SK-N-MC (cell line): ENCODE results near the gene HM13.
"Not testable (repeated sequence)": the region's sequence is repeated elsewhere in the genome, so short reads cannot be mapped to it uniquely, and the experiment has no call there.

Experiments
- EZH2 ChIP-seq: fragments of 200-600 bp; sonication (generic); IDR thresholded peaks from one replicate; pipeline ENCODE4 v1.6.1; 2017; ENCODE audit warnings: antibody characterized with exemption
- POLR2AphosphoS5 ChIP-seq: IDR thresholded peaks from 2 replicates; pipeline ENCODE4 v1.6.1; 2012; ENCODE audit warnings: mild to moderate bottlenecking, low read depth, low read length, borderline replicate concordance

DNA sequence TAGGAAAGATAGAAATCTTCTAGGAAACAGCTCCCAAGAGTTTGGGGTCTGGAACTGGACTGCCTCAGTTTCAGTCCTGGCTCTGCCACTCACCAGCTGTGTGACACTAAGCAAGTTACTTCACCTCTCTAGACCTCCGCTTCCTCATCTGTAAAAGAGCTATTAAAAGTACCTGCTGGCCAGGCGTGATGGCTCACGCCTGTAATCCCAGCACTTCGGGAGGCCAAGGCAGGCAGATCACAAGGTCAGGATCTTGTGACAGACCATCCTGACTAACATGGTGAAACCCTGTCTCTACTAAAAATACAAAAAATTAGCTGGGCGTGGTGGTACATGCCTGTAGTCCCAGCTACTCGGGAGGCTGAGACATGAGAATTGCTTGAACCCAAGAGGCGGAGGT is 7.0 kb downstream of the HM13 start:
- not testable (repeated sequence) for TF ChIP-seq POLR2AphosphoS5, EZH2
